CD14-positive monocyte (primary cell): ENCODE results near the gene CSN3. TPM values are rescaled to one million over a fixed set of nuclear protein-coding genes. Genes with fewer than 3 reads are reported as not detected.

ENCODE experiments used
- DNase-seq, 3 donors: peaks; one replicate each; pipeline ENCODE4 v3.0.0-alpha.2; 2011 to 2022
- H2AFZ ChIP-seq: 2 replicates; pipeline ENCODE4 v1.6.0; 2012; ENCODE audit warnings: mild to moderate bottlenecking, low read depth, low read length, inconsistent platforms; ENCODE audit not compliant: insufficient read depth, poor library complexity, severe bottlenecking
- H3K27ac ChIP-seq, 2 donors: 1 replicate in 1 of 2; 2 replicates in 1 of 2; pipeline ENCODE4 v1.5.1; 2012 to 2013; ENCODE audit warnings: low read length in 2 of 2, control low read depth in 1 of 2, inconsistent platforms in 1 of 2, low read depth in 1 of 2, mild to moderate bottlenecking in 1 of 2
- H3K27me3 ChIP-seq, 2 donors: one replicate each; pipeline versions ENCODE4 v1.6.0 to v1.6.1; 2011 to 2013; ENCODE audit warnings: low read length in 2 of 2; ENCODE audit not compliant: control insufficient read depth in 2 of 2, insufficient read depth in 2 of 2
- H3K36me3 ChIP-seq, 2 donors: replicated peaks in 1 of 2; 1 replicate in 1 of 2; 2 replicates in 1 of 2; pipeline versions ENCODE4 v1.5.1 to v1.6.1; 2012 to 2013; ENCODE audit warnings: low read length in 2 of 2, control low read depth in 1 of 2, inconsistent platforms in 1 of 2, mild to moderate bottlenecking in 1 of 2; ENCODE audit not compliant: insufficient read depth in 2 of 2, control insufficient read depth in 1 of 2
- H3K4me1 ChIP-seq, 2 donors: 1 replicate in 1 of 2; 2 replicates in 1 of 2; pipeline versions ENCODE4 v1.5.1 to v1.6.1; 2012 to 2013; ENCODE audit warnings: low read length in 2 of 2, control low read depth in 1 of 2, inconsistent platforms in 1 of 2, mild to moderate bottlenecking in 1 of 2, moderate library complexity in 1 of 2; ENCODE audit not compliant: insufficient read depth in 2 of 2, control insufficient read depth in 1 of 2
- H3K4me2 ChIP-seq: replicated peaks from 2 replicates; pipeline ENCODE3; 2012; ENCODE audit warnings: low read length, moderate library complexity, mild to moderate bottlenecking; ENCODE audit not compliant: poor library complexity, severe bottlenecking; ENCODE audit errors: extremely low read depth
- H3K4me3 ChIP-seq, 3 experiments: fragments of 200-600 bp in 1 of 3; sonication (generic) in 1 of 3; replicated peaks in 1 of 3; 1 replicate in 2 of 3; 2 replicates in 1 of 3; pipeline ENCODE4 v1.5.1; 2011 to 2013; ENCODE audit warnings: low read length in 3 of 3, mild to moderate bottlenecking in 3 of 3, control low read depth in 2 of 3, low read depth in 2 of 3, inconsistent platforms in 1 of 3, moderate library complexity in 1 of 3
- H3K79me2 ChIP-seq: 2 replicates; pipeline ENCODE4 v1.6.0; 2012; ENCODE audit warnings: mild to moderate bottlenecking, control low read depth, inconsistent platforms, low read length, moderate library complexity; ENCODE audit not compliant: insufficient read depth
- H3K9ac ChIP-seq: 2 replicates; pipeline ENCODE4 v1.6.0; 2017; ENCODE audit warnings: low read length, mild to moderate bottlenecking; ENCODE audit not compliant: insufficient read depth, poor library complexity, severe bottlenecking
- H3K9me3 ChIP-seq, 2 donors: replicated peaks in 1 of 2; 1 replicate in 1 of 2; 2 replicates in 1 of 2; pipeline versions ENCODE4 v1.5.1 to v1.6.1; 2012 to 2013; ENCODE audit warnings: low read length in 2 of 2, control low read depth in 1 of 2; ENCODE audit not compliant: control insufficient read depth in 1 of 2, insufficient read depth in 1 of 2
- H4K20me1 ChIP-seq: 2 replicates; pipeline ENCODE4 v1.6.0; 2012; ENCODE audit warnings: mild to moderate bottlenecking, low read length, control low read depth, moderate library complexity; ENCODE audit not compliant: insufficient read depth
- H3K27ac Mint-ChIP-seq, 7 donors: one replicate each; pipeline ENCODE4 v1.8.0; 2020; ENCODE audit warnings: mild to moderate bottlenecking in 7 of 7, mixed read lengths in 7 of 7, moderate library complexity in 6 of 7, inconsistent platforms in 2 of 7
- H3K27me3 Mint-ChIP-seq, 3 donors: one replicate each; pipeline ENCODE4 v1.8.0; 2021 to 2022; ENCODE audit warnings: low read depth in 3 of 3, mild to moderate bottlenecking in 3 of 3, mixed read lengths in 3 of 3, moderate library complexity in 3 of 3, inconsistent platforms in 1 of 3
- H3K36me3 Mint-ChIP-seq, 2 donors: one replicate each; pipeline ENCODE4 v1.8.0; 2020; ENCODE audit warnings: mixed read lengths in 2 of 2, inconsistent platforms in 1 of 2, mild to moderate bottlenecking in 1 of 2
- H3K4me1 Mint-ChIP-seq: one replicate; pipeline ENCODE4 v1.8.0; 2020; ENCODE audit warnings: mild to moderate bottlenecking, mixed read lengths
- H3K4me3 Mint-ChIP-seq, 2 donors: one replicate each; pipeline ENCODE4 v1.8.0; 2020; ENCODE audit warnings: mild to moderate bottlenecking in 2 of 2, mixed read lengths in 2 of 2, moderate library complexity in 1 of 2
- H3K9me3 Mint-ChIP-seq, 7 donors: one replicate each; pipeline ENCODE4 v1.8.0; 2020 to 2022; ENCODE audit warnings: mixed read lengths in 7 of 7, mild to moderate bottlenecking in 6 of 7, moderate library complexity in 6 of 7, inconsistent platforms in 2 of 7
- WGBS: methylation state at CpG from one replicate; pipeline ENCODE4 v1.1.5; 2013; ENCODE audit warnings: missing lambda C conversion rate; ENCODE audit not compliant: insufficient coverage; 5-methylcytosine and 5-hydroxymethylcytosine counted together
- intact Hi-C, 2 donors: fragments of 100-400 bp; cut with micrococcal nuclease; formaldehyde crosslinking; loops; one replicate each; pipeline versions ENCODE4 v1.15.0 to v1.15.1; 2023
- polyA plus RNA-seq, 3 donors: library from polyadenylated mRNA; depleted of rRNA in 1 of 3; unstranded in 2 of 3; stranded (reverse) in 1 of 3; fragments of 300-500 nt in 2 of 3; fragments of >200 nt in 1 of 3; fragmentation: Illumina TruSeq in 2 of 3; gene quantifications; 1 replicate in 2 of 3; 2 replicates in 1 of 3; pipeline ENCODE4 v1.2.3, GENCODE V29; 2012 to 2021
- TF ChIP-seq, protein P1 (sequence below): fragments of 200-600 bp; IDR thresholded peaks from one replicate; pipeline ENCODE4 v1.8.0; 2022; ENCODE audit warnings: antibody characterized with exemption, mild to moderate bottlenecking

Gene CSN3
- polyA plus RNA-seq, 3 donors: not detected

DNA sequence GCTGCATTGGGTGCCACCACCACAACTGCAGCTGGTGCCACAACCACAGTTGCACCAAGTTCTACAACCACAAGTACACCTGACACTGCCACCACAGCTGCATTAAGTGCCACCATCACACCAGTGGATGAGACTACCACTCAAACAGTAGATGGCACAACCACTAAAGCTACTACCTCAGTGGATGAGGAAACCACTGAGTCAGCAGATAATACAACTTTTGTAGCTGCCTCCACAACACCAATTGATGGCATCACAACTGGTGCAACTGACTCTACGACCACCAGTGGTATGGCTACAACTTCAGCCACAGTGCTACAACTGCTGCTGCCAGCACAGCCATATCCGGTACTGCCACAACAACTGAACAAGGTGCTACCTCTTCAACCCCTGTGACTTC, 57.2 kb downstream of the CSN3 start:
- Histone ChIP-seq H3K4me3 (no peak overlapping the region), H2AFZ (no peak overlapping the region), H4K20me1 (no peaks in the 10 kb centered on the region), H3K27me3 (no peaks in the 10 kb centered on the region), H3K4me2 (no peak overlapping the region), H3K79me2 (no peaks in the 10 kb centered on the region), H3K9ac (no peak overlapping the region), H3K4me1 (no peaks in the 10 kb centered on the region), H3K36me3 (no peaks in the 10 kb centered on the region), H3K9me3 (peaks cover 0 to 18% of the 10 kb centered on the region in 2 donors), H3K27ac (no peak overlapping the region)
- 83% methylated on average over 2 of the region's 2 CpGs for WGBS
- no peak for DNase-seq
- Mint-ChIP-seq H3K4me3 (no peak overlapping the region), H3K4me1 (no peaks in the 10 kb centered on the region), H3K27ac (no peak overlapping the region), H3K9me3 (peaks cover 0 to 12% (median 6%) of the 10 kb centered on the region in 7 donors), H3K27me3 (no peaks in the 10 kb centered on the region), H3K36me3 (no peaks in the 10 kb centered on the region)
- intact Hi-C loops: no loop called here
- TF ChIP-seq, protein P1, sequence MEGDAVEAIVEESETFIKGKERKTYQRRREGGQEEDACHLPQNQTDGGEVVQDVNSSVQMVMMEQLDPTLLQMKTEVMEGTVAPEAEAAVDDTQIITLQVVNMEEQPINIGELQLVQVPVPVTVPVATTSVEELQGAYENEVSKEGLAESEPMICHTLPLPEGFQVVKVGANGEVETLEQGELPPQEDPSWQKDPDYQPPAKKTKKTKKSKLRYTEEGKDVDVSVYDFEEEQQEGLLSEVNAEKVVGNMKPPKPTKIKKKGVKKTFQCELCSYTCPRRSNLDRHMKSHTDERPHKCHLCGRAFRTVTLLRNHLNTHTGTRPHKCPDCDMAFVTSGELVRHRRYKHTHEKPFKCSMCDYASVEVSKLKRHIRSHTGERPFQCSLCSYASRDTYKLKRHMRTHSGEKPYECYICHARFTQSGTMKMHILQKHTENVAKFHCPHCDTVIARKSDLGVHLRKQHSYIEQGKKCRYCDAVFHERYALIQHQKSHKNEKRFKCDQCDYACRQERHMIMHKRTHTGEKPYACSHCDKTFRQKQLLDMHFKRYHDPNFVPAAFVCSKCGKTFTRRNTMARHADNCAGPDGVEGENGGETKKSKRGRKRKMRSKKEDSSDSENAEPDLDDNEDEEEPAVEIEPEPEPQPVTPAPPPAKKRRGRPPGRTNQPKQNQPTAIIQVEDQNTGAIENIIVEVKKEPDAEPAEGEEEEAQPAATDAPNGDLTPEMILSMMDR: no peak

DNA sequence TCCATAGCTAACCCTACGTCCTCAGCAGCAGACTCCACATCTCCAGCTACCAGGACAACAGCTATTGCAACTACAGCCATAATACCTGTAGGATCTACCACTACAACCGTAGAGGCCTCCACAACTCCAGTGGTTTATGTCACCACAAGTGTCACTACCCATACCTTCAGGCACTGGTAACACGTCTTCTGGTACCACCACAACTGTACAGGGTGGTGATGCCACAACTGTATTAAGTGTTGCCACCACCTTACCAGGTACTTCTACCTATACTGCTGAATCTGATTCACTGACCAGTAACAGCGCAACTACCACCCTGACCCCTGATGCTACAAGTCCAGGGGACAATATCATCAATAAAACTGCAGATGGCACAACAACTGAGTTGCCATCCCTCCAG, 57.8 kb downstream of the CSN3 start:
- DNase-seq: no peak
- Histone ChIP-seq H3K4me1 (no peaks in the 10 kb centered on the region), H3K4me3 (no peak overlapping the region), H3K79me2 (no peaks in the 10 kb centered on the region), H3K4me2 (no peak overlapping the region), H3K9ac (no peak overlapping the region), H4K20me1 (no peaks in the 10 kb centered on the region), H3K9me3 (peaks cover 0 to 18% of the 10 kb centered on the region in 2 donors), H3K27ac (no peak overlapping the region), H3K36me3 (no peaks in the 10 kb centered on the region), H3K27me3 (no peaks in the 10 kb centered on the region), H2AFZ (no peak overlapping the region)
- H3K27ac Mint-ChIP-seq: no peak overlapping the region
- no peaks in the 10 kb centered on the region for H3K27me3 Mint-ChIP-seq
- H3K9me3 Mint-ChIP-seq: peaks cover 0 to 11% (median 4%) of the 10 kb centered on the region in 7 donors
- 78% methylated on average over 4 of the region's 4 CpGs for WGBS
- no peaks in the 10 kb centered on the region for H3K4me1 Mint-ChIP-seq
- TF ChIP-seq, protein P1: no peak
- H3K4me3 Mint-ChIP-seq: no peak overlapping the region
- no peaks in the 10 kb centered on the region for H3K36me3 Mint-ChIP-seq
- intact Hi-C loops: no loop called here

Other genes starting within 250 kb of the CSN3 start
- not detected for gene STATH, start 246.6 kb upstream of the CSN3 start, polyA plus RNA-seq
- gene HTN3, start 214.1 kb upstream of the CSN3 start, polyA plus RNA-seq: not detected
- not detected for gene HTN1, start 192.2 kb upstream of the CSN3 start, polyA plus RNA-seq
- not detected for gene PRR27, start 88.4 kb upstream of the CSN3 start, polyA plus RNA-seq
- not detected for gene ODAM, start 46.9 kb upstream of the CSN3 start, polyA plus RNA-seq
- gene FDCSP, start 16.5 kb upstream of the CSN3 start, polyA plus RNA-seq: not detected
- not detected for gene CABS1, start 92.4 kb downstream of the CSN3 start, polyA plus RNA-seq
- gene SMR3A, start 118.2 kb downstream of the CSN3 start, polyA plus RNA-seq: not detected
- gene SMR3B, start 140.5 kb downstream of the CSN3 start, polyA plus RNA-seq: not detected
- gene OPRPN, start 155.3 kb downstream of the CSN3 start, polyA plus RNA-seq: not detected
- not detected for gene MUC7, start 229.6 kb downstream of the CSN3 start, polyA plus RNA-seq